ENCODE measurements around the gene IL1RAPL2.
A peak's percentile ranks its signal among the peaks of the same experiment; 100 is the strongest.
"Not testable (repeated sequence)": the region's sequence is repeated elsewhere in the genome, so short reads cannot be mapped to it uniquely, and the experiment has no call there.

The IL1RAPL2 gene

DNA sequence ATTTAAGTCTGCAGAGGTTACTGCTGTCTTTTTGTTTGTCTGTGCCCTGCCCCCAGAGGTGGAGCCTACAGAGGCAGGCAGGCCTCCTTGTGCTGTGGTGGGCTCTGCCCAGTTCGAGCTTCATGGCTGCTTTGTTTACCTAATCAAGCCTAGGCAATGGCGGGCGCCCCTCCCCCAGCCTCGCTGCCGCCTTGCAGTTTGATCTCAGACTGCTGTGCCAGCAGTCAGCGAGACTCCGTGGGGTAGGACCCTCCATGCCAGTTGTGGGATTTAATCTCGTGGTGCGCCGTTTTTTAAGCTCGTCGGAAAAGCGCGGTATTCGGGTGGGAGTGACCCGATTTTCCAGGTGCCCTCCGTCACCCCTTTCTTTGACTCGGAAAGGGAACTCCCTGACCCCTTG is 111.5 kb downstream of the IL1RAPL2 start:
- not testable (repeated sequence) for DNase-seq (ENCODE audit: low spot score)

DNA sequence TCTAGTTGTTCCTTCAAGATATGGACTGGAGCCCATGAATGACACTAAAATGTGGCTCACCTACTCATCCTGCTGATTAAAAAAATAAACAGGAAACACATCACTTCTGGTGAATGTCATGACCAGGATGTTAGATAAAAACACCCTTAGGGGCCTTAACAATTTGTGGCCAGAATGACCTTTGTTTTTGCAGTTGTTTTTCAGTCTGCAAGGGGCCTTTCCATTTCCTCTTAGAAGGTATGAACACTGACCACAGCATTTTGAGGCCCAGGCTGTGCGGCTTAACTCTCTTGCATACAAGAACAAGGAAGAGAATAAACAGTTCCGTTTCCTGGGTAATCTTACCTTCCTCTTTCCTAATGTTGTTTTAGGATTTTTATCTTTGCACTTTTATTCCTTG is 113.2 kb downstream of the IL1RAPL2 start:
- DNase-seq (ENCODE audit: low spot score) = no peak

DNA sequence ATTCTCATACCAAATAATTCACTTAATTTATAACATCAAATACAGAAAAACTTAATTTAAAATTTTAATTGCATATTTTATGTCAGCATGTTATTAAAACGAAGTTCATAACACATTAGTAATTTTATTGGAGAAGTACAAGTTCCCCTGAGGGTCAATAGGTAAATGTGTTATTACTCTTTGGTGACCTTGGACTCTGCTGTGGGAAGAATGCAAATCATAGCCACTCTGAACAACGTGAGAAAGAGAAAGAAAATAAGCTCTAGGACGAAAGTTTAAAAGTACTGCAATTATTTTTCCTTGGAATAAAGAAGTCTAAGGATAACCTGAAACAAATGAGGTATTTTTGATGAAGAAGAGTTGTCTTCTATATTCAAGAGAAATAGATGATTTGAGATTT is 115.2 kb downstream of the IL1RAPL2 start:
- no peak for DNase-seq (ENCODE audit: low spot score)

DNA sequence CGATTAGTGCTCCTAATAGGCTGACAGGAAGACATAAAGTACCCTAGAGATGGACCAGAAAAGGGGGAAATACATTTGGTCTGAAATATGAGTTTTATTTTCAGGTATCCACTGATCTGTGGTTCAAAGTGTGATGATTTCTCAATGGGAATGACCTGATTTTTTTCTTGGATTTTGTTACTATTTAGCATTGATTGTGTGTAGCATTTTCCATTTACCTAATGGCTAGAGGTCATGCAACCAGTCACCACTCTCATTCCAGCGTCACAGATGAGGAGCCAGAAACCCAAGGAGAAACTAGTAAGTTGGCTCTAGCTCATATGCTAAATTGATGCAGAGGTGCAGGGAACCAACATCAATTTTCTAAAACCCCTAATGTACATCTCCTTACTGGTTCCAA is 118.1 kb downstream of the IL1RAPL2 start:
- DNase-seq (ENCODE audit: low spot score) = no peak

DNA sequence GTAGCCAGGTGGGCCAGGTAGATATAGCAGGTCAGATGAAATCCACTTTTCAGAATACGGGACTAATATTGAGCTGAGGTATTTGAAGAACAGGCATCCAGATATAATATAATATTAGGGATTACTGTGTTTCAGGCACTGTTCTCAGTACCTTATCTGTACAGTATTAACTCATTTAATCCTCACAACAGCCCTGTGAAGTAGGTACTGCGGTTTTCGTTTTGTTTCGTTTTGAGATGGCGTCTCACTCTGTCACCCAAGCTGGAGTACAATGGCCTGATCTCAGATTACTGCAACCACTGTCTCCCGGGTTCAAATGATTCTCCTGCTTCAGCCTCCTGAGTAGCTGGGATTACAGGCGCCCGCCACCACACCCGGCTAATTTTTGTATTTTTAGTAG is 129.6 kb downstream of the IL1RAPL2 start:
- DNase-seq (ENCODE audit: low spot score) = no peak

DNA sequence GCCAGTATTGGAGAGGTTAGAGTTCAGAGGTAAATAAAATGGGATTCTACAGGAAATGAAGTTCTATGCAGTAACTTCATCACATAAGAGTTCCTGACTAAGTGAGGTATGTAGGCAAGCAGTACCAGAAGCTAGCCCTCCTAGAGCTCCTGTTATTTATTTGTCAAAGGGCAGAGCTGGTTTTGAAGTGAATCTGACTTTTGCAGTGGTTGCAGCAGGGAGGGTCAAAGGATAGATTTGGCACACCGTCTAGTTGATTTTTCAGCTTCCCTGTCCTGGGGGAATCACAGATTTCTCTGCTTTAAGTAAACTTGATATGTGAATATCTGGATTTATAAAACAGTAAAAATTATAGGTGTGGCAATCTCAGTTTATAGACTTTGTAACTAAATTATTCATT is 130.7 kb downstream of the IL1RAPL2 start:
- no peak for DNase-seq (ENCODE audit: low spot score)

DNA sequence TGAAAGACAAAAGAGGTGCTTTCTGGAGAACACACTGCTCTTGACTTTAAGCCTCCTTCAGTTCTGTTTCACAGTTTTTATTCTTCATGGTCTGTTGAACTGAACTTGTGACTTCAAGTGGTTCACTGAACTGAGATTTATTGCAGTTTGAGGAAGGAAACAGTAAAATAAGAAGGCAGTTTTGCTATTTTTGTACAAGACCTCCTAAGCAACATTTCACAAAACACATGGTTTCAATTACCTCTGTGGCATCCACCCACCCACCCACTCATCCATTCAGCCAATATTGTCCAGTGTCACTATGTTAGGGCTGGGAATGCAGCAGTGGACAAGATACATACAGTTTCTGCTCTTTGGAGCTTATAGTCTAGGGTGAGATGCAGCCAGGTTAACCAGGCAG is 131.3 kb downstream of the IL1RAPL2 start:
- no peak for DNase-seq (ENCODE audit: low spot score)

DNA sequence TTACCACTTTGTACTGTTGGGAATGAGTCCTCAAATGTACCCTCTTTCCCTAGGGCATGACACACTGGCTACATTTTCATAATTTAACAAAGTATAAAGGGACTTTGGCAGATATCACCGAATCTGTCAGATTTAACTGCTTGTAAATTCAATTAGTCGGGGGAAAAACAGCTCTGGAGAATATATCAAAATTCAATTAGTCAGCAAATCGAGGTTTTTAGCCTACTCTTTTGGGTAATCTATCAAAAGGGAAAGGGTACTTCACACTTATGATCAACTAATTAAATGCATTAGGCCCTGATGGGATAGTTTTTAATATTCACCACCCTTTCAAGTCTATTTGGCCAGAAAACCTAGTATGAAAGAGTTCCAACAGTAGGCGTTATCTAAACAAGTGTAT is 141.0 kb downstream of the IL1RAPL2 start:
- no peak for DNase-seq (ENCODE audit: low spot score)

DNA sequence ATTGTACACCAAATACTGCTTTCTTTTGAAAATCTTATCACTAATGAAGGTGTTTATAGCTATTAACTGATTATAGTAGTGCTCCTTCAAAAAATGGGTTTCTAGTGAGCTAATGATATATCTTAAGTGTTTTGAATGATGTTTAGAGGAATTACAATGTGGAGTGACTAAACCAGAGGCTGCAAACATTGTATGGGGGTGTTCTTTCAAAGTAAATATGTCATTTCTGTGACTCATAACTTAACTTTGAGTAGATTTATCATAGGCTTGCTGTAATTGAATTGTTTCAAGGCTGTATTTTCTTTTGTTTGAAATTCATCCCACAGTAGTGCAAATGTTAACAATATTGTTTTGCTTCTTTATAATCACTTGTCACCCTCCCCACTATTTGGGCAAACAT is 141.6 kb downstream of the IL1RAPL2 start:
- no peak for DNase-seq (ENCODE audit: low spot score)

DNA sequence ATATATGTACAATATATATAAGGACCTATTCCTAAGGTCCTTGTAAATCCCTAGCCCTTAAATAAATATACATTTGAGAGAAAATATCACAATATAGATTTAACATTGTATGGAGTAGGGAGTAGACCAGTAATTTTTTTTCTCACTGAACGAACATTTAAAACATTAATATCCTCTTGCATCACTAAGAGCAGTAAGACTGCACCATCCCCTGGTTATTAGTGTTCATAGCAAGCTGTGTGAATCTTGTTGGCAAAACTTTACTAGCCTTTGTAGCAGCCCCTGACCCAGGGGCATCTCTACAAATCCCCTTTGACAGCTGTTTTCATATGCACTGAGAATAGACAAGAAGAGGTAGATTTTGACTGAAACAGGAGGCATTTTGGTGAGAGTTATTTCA is 146.5 kb downstream of the IL1RAPL2 start:
- no peak for DNase-seq (ENCODE audit: low spot score)

DNA sequence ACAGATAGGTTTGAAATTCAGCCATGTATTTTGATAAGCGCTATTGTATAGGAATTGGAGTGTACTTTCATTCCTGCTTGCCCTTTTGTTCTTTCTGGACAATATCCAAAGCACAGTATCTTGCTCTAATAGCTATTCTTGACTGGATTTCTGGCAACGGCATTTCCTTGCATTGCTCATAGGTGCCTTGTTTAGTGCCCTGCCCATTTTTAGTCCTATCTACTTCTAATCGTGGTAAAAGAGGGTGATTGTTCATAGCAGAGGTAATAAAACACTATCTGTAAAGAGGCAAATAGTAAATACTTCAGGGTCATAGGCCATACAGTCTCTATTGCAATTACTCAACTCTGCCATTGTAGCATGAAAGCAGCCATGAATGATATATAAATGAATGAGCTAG is 155.9 kb downstream of the IL1RAPL2 start:
- DNase-seq (ENCODE audit: low spot score) = peak; percentile 8

DNA sequence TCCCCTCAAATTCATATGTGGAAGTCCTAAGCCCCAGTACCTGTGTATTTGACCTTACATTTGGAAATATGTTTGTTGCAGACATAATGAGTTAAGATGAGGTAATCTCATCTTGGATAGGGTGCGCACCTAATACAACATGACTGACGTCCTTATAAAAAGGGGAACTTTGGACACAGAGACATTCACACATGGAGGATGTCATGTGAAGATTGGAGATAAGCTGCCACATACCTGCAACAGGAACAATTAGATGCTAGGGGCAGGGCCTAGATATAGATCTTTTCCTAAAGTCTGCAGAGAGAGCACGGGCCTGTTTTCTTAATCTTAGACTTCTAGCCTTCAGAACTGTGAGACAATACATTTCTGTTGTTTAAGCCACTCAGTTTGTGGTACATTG is 162.5 kb downstream of the IL1RAPL2 start:
- no peak for DNase-seq (ENCODE audit: low spot score)

DNA sequence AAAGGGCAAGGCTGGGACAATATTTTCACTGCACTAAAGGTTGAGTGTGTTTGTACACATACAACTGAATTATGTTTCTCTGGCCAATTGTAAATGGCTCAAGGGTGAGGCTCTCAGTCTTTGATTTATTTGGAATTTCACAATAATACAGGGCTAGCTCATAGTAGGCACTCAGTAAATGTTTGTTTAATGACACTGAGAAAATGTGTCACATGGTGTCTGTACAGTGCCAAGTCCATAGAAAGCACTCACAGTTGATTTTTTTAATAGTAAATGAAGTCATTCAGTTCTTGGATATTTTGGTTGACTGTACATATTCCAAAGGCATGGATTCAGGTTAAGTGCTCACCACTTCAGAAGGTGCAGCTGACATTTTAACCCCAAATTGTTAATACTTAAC is 176.4 kb downstream of the IL1RAPL2 start:
- no peak for DNase-seq (ENCODE audit: low spot score)

DNA sequence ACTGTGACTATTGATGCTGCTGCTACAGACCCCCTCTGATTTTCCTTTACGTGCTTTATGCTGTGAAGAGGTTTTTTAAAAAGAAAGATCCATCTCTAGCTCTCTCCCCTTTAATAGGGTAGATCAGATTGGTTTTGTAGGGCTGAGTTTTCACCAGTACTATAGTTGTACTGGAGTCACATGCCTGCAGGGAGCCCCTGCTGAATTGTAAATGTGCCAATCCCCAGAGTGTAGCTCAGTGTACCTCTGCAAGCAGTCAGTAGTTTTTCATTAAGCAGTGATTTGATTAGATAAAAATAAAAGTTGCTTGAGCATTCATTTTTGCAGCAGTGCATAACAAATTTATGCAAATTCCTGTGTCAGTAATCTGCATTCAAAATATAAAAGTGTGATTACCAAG is 179.2 kb downstream of the IL1RAPL2 start:
- DNase-seq (ENCODE audit: low spot score) = no peak

DNA sequence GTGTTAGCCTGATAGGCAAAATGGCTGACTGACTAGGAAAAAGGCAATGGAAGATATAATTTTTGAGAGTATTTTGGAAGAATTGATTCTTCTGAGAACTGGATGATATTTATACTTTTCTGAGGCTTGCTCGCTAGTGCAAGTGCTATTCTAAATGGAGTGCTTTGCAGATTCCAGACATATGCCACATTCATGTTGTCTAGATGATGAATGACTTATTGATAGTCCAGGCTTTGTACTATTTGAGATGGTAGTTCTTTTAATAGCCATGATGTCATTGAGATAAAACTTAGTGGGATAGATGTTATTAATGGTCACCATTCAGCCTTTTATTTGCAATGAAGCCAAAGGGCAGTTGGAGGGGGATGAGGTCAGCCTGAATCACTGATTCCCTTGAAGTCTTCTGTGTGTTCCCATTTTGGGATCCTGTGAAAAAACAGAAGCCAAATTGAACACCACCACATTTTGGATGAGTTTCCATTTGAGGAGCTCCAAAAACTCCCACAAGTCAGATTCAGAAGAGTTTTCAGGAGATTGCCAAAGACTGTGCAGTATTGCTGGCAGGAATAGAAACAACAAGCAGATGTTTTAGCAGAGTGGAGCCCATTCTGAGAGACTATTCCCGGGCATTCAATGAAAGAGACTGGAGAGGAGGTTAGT is 184.1 kb downstream of the IL1RAPL2 start:
- DNase-seq (ENCODE audit: low spot score) = no peak

DNA sequence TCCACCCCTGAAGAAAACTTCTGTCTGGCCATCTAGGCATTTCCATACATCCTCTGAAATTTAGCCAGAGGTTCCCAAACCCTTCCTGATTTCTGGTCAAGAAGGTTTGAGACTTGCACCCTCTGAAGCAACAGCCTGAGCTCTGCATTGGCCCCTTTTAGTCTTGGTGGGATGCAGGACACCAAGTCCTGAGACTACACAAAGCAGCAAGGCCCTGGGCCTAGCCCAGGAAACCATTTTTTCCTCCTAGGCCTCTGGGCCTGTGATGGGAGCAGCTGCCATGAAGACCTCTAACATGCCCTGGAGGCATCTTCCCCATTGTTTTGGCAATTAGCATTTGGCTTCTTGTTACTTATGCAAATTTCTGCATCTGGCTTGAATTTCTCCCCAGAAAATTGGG is 196.6 kb downstream of the IL1RAPL2 start:
- no peak for DNase-seq (ENCODE audit: low spot score)

DNA sequence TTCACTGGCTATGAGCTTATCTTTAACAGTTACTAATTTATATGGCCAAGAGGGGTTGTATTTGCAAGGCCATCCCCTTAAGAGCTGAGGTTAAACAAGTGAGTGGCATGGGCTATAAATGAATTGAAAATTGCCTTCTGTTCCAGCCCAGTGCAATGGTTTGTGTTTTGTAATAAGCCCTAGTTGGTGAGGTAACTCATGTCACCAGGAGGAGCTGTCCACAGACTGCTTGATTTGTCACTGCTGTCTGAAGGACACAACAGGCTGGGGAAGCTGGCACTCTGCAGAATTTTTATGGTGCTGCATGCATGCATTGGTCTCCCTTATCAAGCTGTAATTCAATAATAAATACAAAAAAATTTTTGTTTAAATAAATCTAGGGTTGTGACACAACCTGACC is 223.8 kb downstream of the IL1RAPL2 start:
- DNase-seq (ENCODE audit: low spot score) = no peak

DNA sequence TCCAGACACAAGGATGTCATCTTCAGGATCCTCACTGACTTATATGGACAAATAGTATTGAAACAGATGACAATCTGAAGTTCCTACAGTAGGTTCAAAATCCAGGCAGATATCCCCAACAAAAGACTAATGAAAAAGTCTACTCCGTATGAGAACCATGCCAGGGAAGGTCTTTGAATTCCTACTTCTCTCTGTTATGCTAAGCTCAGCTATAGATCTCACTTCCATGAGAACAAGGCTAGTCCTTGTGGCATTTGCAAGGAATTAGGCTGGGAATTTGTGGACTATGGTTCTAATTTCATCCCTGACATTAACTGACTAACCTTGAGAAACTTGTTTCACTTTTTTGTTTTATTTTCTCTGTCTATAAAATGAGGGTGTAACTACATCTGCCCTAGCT is 229.8 kb downstream of the IL1RAPL2 start:
- no peak for DNase-seq (ENCODE audit: low spot score)

DNA sequence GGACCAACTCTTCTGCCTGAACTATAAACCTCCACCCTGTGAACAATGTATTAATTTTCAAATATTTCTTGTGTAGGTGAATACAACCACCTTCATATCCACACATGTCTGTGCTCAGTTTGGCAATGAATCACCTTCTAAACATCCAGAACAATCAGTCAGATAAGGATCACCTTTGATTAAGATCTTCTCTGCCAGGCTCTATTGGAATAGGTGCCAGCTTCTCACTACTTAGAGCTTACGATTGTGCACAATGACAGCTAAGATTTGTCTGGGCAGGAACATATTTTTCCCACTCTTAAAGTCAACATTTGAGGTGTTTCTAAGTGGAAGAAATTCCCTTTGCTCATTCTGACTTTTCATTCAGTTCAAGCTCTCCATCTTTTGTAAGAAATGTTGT is 237.2 kb downstream of the IL1RAPL2 start:
- DNase-seq (ENCODE audit: low spot score) = no peak

DNA sequence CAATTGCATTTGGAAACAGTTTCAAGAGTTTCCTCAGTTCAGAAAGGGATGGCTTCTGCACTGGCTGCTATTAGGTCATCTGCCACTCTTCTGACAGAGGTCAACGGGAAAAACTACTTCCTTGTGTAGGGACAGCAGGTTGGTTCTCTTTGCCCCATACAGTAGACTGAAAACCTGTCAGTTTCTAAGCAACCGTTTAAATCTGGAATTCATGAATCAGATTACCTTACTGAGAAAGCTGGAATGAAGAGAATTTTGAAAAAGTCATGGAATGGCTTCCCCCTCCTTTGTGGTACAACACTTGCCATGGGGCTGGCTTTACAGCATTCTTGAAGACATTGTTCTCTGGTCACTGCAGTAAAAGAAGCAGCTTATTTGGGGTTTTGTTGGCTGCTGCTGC is 240.3 kb downstream of the IL1RAPL2 start:
- DNase-seq (ENCODE audit: low spot score) = no peak

DNA sequence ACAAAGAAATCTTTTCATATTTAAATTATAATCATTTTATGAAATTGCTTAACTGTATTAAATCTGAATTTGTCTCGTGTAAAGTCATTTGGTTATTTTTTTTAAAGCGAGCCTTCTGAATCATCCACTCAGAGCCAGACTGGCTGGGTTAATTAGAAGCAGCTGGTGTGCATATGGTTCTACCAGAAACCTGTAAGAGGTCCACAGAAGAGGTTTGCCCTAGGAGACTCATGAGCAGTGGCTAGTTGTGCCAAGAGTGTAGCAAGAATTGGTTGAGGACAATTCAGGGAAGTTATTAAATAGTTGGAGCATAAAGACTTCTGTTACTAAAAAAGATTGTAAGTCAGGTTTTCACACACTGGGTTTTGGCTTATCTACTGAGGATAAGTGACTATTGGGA is 267.4 kb downstream of the IL1RAPL2 start:
- DNase-seq (ENCODE audit: low spot score) = no peak

DNA sequence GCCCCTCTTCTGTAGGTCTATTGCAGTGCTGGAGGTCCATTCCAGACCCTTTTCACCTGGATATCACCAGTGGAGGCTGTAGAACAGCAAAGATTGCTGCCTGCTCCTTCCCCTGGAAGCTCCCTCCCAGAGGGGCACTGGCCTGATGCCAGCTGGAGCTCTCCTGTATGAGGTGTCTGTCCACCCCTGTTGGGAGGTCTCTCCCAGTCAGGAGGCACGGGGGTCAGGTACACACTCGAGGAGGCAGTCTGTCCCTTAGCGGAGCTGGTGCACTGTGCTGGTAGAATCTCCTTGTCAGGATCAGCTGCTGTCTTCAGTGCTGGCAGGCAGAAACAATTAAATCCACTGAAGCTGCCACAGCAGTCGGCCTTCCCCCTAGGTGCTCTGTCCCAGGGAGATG is 276.6 kb downstream of the IL1RAPL2 start:
- DNase-seq (ENCODE audit: low spot score) = no peak

DNA sequence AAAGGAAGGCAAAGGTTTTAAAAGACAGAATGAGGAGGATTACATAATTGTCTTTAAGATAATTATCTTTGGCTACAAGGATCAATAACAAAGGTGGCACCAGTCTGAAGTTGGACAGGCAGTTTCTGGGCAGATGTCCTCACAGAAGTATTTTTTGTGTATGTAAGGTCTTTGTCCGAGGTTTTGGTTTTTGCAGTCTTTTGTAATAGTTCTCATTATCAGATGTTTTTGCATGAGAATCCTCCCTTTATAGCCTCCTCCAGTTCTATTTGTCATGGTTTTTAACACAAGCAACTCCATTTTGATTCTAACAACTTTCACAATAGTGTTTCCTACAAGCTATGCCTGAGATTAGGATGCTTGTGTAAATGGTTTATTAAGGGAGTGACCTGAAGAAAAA is 286.2 kb downstream of the IL1RAPL2 start:
- DNase-seq (ENCODE audit: low spot score) = no peak

DNA sequence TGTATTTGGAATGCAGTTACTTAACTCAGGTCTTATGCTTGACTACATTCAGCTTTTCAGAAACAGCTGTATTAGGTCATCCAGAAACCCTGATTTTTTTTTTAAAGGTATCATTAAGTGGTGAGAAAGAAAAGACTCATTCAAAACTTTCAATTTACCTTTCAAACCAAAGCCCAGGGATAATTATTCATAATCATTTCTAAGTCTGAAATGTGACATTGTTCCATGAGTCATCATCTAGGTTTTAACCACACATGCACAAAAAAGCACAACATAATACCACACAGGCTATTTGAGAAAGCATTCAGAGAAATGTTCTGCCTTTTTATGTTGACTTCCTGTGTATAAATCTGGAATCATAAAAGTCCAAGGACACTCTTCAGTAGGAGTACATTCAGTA is 288.2 kb downstream of the IL1RAPL2 start:
- no peak for DNase-seq (ENCODE audit: low spot score)

DNA sequence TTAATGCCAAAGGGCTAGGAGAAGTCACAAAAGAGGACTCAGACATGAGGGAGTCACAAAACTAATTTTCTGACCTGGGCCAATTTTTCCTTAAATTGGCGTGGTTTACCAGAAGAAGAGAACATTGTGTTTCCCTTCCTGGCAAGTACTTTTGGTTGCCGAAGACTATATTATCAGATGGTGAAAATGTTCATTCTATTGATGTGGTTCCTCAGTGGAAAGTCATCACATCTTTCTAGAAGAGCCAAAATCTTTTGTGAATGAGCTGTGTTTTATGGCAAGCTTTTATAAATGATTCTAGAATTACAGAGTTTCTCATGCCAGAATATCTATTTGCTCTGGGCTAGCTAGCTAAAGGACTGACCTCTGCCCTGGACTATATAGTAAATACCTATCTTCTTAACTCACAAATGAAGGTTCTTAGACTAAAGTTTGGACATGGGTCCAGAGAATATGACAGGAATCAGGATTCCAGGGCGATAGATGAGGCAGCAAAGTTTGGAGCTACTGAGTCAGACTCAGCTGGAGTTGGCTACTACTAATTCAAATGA is 288.9 kb downstream of the IL1RAPL2 start:
- DNase-seq (ENCODE audit: low spot score) = no peak

Data from HuH-7 (cell line).